Measurements from ENCODE around the gene HSD17B12.

GRCh38 chr11:43833657-43834073 is 153.1 kb downstream of the HSD17B12 start:
- TF ChIP-seq POLR2AphosphoS5 (IDR thresholded peaks at IDR 0.05; ENCODE audit: low read depth, low read length) (no peak), TCF7L2 (IDR thresholded peaks at IDR 0.05; ENCODE audit: low read depth, low read length) (no peak)
- TF ChIP-seq, protein P1, sequence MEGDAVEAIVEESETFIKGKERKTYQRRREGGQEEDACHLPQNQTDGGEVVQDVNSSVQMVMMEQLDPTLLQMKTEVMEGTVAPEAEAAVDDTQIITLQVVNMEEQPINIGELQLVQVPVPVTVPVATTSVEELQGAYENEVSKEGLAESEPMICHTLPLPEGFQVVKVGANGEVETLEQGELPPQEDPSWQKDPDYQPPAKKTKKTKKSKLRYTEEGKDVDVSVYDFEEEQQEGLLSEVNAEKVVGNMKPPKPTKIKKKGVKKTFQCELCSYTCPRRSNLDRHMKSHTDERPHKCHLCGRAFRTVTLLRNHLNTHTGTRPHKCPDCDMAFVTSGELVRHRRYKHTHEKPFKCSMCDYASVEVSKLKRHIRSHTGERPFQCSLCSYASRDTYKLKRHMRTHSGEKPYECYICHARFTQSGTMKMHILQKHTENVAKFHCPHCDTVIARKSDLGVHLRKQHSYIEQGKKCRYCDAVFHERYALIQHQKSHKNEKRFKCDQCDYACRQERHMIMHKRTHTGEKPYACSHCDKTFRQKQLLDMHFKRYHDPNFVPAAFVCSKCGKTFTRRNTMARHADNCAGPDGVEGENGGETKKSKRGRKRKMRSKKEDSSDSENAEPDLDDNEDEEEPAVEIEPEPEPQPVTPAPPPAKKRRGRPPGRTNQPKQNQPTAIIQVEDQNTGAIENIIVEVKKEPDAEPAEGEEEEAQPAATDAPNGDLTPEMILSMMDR (IDR thresholded peaks at IDR 0.05): no peak

Measured in Panc1 (cell line).